ENCODE measurements around the gene PTH1R. TPM values are rescaled to one million over a fixed set of nuclear protein-coding genes. Genes with fewer than 3 reads are reported as not detected.

PTH1R gene
- total and polyA plus RNA-seq, 11 donors = 2.1 to 23.4 (median 6.5) TPM

- TF ChIP-seq, protein P1, sequence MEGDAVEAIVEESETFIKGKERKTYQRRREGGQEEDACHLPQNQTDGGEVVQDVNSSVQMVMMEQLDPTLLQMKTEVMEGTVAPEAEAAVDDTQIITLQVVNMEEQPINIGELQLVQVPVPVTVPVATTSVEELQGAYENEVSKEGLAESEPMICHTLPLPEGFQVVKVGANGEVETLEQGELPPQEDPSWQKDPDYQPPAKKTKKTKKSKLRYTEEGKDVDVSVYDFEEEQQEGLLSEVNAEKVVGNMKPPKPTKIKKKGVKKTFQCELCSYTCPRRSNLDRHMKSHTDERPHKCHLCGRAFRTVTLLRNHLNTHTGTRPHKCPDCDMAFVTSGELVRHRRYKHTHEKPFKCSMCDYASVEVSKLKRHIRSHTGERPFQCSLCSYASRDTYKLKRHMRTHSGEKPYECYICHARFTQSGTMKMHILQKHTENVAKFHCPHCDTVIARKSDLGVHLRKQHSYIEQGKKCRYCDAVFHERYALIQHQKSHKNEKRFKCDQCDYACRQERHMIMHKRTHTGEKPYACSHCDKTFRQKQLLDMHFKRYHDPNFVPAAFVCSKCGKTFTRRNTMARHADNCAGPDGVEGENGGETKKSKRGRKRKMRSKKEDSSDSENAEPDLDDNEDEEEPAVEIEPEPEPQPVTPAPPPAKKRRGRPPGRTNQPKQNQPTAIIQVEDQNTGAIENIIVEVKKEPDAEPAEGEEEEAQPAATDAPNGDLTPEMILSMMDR (IDR thresholded peaks at IDR 0.05) = no peak
- TF ChIP-seq POLR2A (IDR thresholded peaks at IDR 0.05) = no peak
- ATAC-seq (no peak), DNase-seq (peak in 2 of 5 donors; percentile 7 to 22)
- Histone ChIP-seq H3K27me3 (peaks cover 0 to 10% (median 0%) of the 10 kb centered on the region in 9 donors), H3K36me3 (no peaks in the 10 kb centered on the region), H3K4me1 (peaks cover 0 to 47% (median 22%) of the 10 kb centered on the region in 12 donors), H3K27ac (no peak overlapping the region), H3K4me3 (no peak overlapping the region), H3K9me3 (no peaks in the 10 kb centered on the region)
- 89 to 100% (median 93%) methylated on average over 3 of the region's 3 CpGs for WGBS, 4 donors
- intact Hi-C loops (cut with DNase I) = loop anchor here in 1 of 10 donors (5.0 kb wide), 1 partner anchor 229 kb away; no protein-coding TSS in a partner anchor
Measured at GRCh38 chr3:46891132-46891531, 13.6 kb downstream of the PTH1R start.

- Histone ChIP-seq H3K27ac (peak overlapping the region; percentile 1 to 71 (median 42)), H3K4me1 (peaks cover 0 to 47% (median 22%) of the 10 kb centered on the region in 12 donors)
Measured at GRCh38 chr3:46892285-46893145, 15.0 kb downstream of the PTH1R start.

DNA sequence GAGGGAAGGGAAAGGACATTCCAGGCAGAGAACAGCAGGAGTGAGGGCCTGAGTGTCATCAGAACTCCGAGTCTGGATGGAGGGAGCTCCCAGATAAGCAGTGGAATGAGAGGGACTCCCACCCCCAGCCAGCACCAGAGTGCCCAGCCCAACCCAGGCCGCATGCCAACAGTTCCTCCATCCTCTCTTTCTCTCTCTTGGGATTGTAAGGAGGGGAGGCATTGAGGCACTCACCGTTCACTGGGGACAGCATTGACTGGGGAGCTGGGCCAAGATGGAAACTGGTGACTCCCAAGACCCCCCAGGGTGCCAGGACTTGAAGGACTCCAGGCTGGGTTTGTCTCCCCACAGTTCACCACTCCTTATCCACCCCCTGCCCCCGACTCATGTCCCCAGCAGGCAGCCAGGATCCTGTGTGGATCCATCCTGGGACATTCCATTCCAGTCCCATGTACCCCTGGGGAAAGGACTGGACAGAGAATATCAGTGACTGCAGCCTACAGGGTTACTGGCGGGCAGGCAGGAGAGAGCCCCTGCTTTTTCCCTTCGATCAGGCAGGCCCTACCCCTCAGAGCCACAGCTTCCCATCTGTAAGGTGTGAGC lies 15.7 kb downstream of the PTH1R start:
- ATAC-seq = peak; percentile 2 to 56 (median 28)
- peaks cover 0 to 48% (median 24%) of the 10 kb centered on the region in 12 donors for H3K4me1 ChIP-seq
- DNase-seq = peak in 3 of 5 donors; percentile 57 to 58 (median 57)
- peak overlapping the region in 5 of 12 donors; percentile 41 to 56 (median 46) for H3K4me3 ChIP-seq
- TF ChIP-seq, protein P1 (IDR thresholded peaks at IDR 0.05) = no peak
- TF ChIP-seq POLR2A (IDR thresholded peaks at IDR 0.05) = no peak
- H3K9me3 ChIP-seq = no peaks in the 10 kb centered on the region
- no peaks in the 10 kb centered on the region for H3K36me3 ChIP-seq
- peak overlapping the region in 10 of 12 donors; percentile 1 to 71 (median 48) for H3K27ac ChIP-seq
- 46 to 60% (median 52%) methylated on average over 5 to 6 of the region's 6 CpGs for WGBS, 4 donors
- H3K27me3 ChIP-seq = peaks cover 0 to 17% (median 0%) of the 10 kb centered on the region in 9 donors
- intact Hi-C loops (cut with DNase I) = loop anchor here in 3 of 10 donors (1.0 to 5.0 kb wide), 3 partner anchors 26 to 231 kb away; no protein-coding TSS in a partner anchor

More at GRCh38 chr3:46892285-46893145, 15.0 kb downstream of the PTH1R start:
- TF ChIP-seq POLR2A (IDR thresholded peaks at IDR 0.05) = no peak
- TF ChIP-seq, protein P1 (IDR thresholded peaks at IDR 0.05) = peak in 5 of 12 donors; percentile 3 to 27 (median 17)
- peak; percentile 76 to 88 (median 86) for DNase-seq
- 7 to 18% (median 7%) methylated on average over 28 to 58 of the region's 58 CpGs for WGBS, 4 donors
- H3K36me3 ChIP-seq = no peaks in the 10 kb centered on the region
- H3K4me3 ChIP-seq = peak overlapping the region in 11 of 12 donors; percentile 9 to 56 (median 46)
- H3K9me3 ChIP-seq = no peaks in the 10 kb centered on the region
- peaks cover 0 to 10% (median 0%) of the 10 kb centered on the region in 9 donors for H3K27me3 ChIP-seq
- intact Hi-C loops (cut with DNase I) = loop anchor here in 3 of 10 donors (1.0 to 5.0 kb wide), 3 partner anchors 26 to 230 kb away; no protein-coding TSS in a partner anchor
- ATAC-seq = peak; percentile 53 to 86 (median 79)

All from heart left ventricle (tissue), 16 donors.